ENCODE measurements around the gene LRMDA. TPM values are rescaled to one million over a fixed set of nuclear protein-coding genes. Genes with fewer than 3 reads are reported as not detected.
"Not testable (repeated sequence)": the region's sequence is repeated elsewhere in the genome, so short reads cannot be mapped to it uniquely, and the experiment has no call there.

The LRMDA gene
- total RNA-seq, 1 donor from 2014 or later, result 2.1 TPM

DNA sequence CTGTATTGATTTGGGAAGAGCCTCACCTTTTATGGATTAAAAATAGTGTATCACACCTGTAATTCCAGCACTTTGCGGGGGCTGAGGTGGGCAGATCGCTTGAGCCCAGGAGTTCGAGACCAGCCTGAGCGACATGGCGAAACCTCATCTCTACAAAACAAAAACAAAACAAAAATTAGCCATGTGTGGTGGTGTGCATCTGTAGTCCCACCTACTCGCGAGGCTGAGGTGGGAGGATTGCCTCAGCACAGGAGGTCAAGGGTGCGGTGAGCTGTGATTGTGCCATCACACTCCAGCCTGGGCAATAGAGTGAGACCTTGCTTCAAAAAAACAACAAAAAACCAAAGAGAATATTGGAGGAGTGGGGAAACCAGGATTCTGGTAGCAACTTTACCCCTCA lies 79.6 kb downstream of the LRMDA start:
- Mint-ChIP-seq H3K27ac (ENCODE audit: unreplicated experiment) (no peak overlapping the region), H3K4me1 (ENCODE audit: low read depth, unreplicated experiment) (peaks cover 12% of the 10 kb centered on the region), H3K9me3 (ENCODE audit: unreplicated experiment) (peaks cover 2% of the 10 kb centered on the region), H3K4me3 (ENCODE audit: unreplicated experiment) (no peak overlapping the region), H3K27me3 (ENCODE audit: unreplicated experiment) (peaks cover 2% of the 10 kb centered on the region), H3K36me3 (ENCODE audit: unreplicated experiment) (no peaks in the 10 kb centered on the region)
- DNase-seq, result no peak
- TF ChIP-seq, protein P1, sequence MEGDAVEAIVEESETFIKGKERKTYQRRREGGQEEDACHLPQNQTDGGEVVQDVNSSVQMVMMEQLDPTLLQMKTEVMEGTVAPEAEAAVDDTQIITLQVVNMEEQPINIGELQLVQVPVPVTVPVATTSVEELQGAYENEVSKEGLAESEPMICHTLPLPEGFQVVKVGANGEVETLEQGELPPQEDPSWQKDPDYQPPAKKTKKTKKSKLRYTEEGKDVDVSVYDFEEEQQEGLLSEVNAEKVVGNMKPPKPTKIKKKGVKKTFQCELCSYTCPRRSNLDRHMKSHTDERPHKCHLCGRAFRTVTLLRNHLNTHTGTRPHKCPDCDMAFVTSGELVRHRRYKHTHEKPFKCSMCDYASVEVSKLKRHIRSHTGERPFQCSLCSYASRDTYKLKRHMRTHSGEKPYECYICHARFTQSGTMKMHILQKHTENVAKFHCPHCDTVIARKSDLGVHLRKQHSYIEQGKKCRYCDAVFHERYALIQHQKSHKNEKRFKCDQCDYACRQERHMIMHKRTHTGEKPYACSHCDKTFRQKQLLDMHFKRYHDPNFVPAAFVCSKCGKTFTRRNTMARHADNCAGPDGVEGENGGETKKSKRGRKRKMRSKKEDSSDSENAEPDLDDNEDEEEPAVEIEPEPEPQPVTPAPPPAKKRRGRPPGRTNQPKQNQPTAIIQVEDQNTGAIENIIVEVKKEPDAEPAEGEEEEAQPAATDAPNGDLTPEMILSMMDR (IDR thresholded peaks at IDR 0.05; ENCODE audit: partially characterized antibody, unreplicated experiment), result no peak

DNA sequence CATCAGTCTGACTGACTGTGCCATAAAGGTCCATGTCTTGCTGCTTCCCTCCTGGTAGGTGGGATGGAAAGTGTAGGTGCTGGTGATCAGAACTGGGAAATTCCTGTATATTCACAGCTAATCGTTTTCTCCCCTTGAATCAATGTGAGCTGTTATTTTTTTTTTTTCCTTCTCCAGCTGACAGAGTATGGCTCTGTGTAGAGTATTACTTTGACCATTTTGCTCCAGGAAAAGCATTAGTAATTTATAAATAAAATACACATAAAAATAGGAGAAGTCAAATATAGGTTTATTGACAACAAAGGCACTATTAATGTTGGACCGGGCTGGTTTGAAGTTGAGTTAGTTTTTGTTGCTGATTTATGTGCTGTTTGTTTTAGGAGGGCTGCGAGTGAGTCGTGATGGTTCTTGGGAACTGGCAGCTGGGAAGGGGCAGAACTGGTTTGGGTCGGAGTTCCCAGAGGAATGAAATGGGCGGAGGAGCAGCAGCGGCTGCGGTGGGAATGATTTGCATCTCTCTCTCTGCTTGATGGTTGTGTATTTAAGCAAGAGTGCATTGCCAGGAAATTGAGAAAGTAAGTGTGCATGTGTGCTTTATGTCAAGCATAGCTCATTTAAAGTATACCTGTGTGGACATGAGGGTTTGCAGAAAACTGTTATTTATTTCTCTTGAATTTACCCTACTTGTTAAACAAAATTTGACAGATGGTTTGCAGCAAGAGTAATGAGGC lies 80.9 kb downstream of the LRMDA start:
- H3K4me1 Mint-ChIP-seq (ENCODE audit: low read depth, unreplicated experiment), result peaks cover 12% of the 10 kb centered on the region
- H3K27me3 Mint-ChIP-seq (ENCODE audit: unreplicated experiment), result peaks cover 2% of the 10 kb centered on the region
- H3K4me3 Mint-ChIP-seq (ENCODE audit: unreplicated experiment), result peak overlapping the region; percentile 58
- DNase-seq, result peak; percentile 40
- H3K36me3 Mint-ChIP-seq (ENCODE audit: unreplicated experiment), result no peaks in the 10 kb centered on the region
- H3K27ac Mint-ChIP-seq (ENCODE audit: unreplicated experiment), result peak overlapping the region; percentile 13
- TF ChIP-seq, protein P1 (IDR thresholded peaks at IDR 0.05; ENCODE audit: partially characterized antibody, unreplicated experiment), result no peak
- H3K9me3 Mint-ChIP-seq (ENCODE audit: unreplicated experiment), result peaks cover 2% of the 10 kb centered on the region

DNA sequence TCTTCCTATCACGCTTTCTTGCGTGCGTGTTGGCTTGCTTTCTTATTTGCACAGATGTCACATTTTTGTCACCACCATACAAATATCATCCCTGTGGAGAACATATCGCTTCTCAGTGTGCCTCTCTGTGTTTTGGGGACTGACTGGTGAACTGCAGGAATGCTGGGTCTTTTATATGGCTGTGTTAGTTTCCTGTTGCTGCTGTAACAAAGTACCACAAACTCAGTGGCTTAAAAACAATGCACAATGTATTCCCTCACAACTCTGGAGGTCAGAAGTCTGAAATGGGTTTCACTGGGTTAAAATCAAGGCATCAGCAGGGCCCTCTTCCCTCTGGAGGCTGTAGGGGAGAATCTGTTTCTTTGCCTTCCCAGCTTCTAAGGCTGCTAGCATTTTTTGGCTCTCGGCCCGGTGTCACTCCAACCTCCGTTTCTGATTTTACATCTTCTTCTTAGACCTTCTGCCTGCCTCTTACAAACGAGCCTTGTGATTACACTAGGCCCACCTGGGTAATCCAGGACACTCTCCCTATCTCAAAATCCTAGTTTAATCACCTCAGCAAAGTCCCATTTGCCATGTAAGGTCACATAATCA lies 82.0 kb downstream of the LRMDA start:
- no peak for DNase-seq
- H3K36me3 Mint-ChIP-seq (ENCODE audit: unreplicated experiment), result no peaks in the 10 kb centered on the region
- H3K4me3 Mint-ChIP-seq (ENCODE audit: unreplicated experiment), result peak overlapping the region; percentile 62
- peaks cover 2% of the 10 kb centered on the region for H3K27me3 Mint-ChIP-seq (ENCODE audit: unreplicated experiment)
- peaks cover 12% of the 10 kb centered on the region for H3K4me1 Mint-ChIP-seq (ENCODE audit: low read depth, unreplicated experiment)
- peaks cover 2% of the 10 kb centered on the region for H3K9me3 Mint-ChIP-seq (ENCODE audit: unreplicated experiment)
- TF ChIP-seq, protein P1 (IDR thresholded peaks at IDR 0.05; ENCODE audit: partially characterized antibody, unreplicated experiment), result no peak
- H3K27ac Mint-ChIP-seq (ENCODE audit: unreplicated experiment), result peak overlapping the region; percentile 35

DNA sequence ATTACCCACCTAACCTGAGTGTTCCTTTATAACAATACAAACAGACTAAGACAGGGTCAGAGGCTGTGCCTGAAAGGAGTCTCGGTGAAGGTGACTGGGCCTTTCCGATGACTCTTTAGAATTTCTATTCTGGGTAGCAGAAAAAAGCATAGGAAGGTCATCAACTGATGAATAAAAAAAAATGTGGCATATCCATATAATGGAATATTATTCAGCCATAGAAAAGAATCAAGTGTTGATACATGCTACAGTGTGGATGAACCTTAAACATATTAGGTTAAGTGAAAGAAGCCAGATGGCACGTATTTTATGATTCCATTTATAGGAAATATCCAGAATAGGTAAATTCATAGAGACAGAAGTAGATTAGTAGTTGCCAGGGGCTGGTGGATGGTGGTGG lies 83.4 kb downstream of the LRMDA start:
- peaks cover 2% of the 10 kb centered on the region for H3K9me3 Mint-ChIP-seq (ENCODE audit: unreplicated experiment)
- H3K27ac Mint-ChIP-seq (ENCODE audit: unreplicated experiment), result no peak overlapping the region
- no peak overlapping the region for H3K4me3 Mint-ChIP-seq (ENCODE audit: unreplicated experiment)
- peaks cover 5% of the 10 kb centered on the region for H3K27me3 Mint-ChIP-seq (ENCODE audit: unreplicated experiment)
- peaks cover 12% of the 10 kb centered on the region for H3K4me1 Mint-ChIP-seq (ENCODE audit: low read depth, unreplicated experiment)
- H3K36me3 Mint-ChIP-seq (ENCODE audit: unreplicated experiment), result no peaks in the 10 kb centered on the region
- DNase-seq, result no peak
- TF ChIP-seq, protein P1 (IDR thresholded peaks at IDR 0.05; ENCODE audit: partially characterized antibody, unreplicated experiment), result no peak

DNA sequence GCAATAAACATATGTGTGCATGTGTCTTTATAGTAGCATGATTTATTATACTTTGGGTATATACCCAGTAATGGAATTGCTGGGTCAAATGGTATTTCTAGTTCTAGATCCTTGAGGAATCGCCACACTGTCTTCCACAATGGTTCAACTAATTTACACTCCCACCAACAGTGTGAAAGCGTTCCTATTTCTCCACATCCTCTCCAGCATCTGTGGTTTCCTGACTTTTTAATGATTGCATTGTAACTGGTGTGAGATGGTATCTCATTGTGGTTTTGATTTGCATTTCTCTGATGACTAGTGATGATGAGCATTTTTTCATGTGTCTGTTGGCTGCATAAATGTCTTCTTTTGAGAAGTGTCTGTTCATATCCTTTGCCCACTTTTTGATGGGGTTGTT lies 84.7 kb downstream of the LRMDA start:
- not testable (repeated sequence) for H3K27me3 Mint-ChIP-seq (ENCODE audit: unreplicated experiment); H3K36me3 Mint-ChIP-seq (ENCODE audit: unreplicated experiment); H3K4me3 Mint-ChIP-seq (ENCODE audit: unreplicated experiment); H3K27ac Mint-ChIP-seq (ENCODE audit: unreplicated experiment); DNase-seq; H3K9me3 Mint-ChIP-seq (ENCODE audit: unreplicated experiment)
- H3K4me1 Mint-ChIP-seq (ENCODE audit: low read depth, unreplicated experiment), result peaks cover 12% of the 10 kb centered on the region

DNA sequence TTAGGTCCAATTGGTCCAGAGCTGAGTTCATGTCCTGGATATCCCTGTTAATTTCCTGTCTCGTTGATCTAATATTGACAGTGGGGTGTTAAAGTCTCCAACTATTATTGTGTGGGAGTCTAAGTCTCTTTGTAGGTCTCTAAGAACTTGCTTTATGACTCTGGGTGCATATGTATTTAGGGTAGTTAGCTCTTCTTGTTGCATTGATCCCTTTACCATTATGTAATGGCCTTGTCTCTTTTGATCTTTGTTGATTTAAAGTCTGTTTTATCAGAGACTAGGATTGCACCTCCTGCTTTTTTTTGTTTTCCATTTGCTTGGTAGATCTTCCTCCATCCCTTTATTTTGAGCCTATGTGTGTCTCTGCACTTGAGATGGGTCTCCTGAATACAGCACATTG lies 87.8 kb downstream of the LRMDA start:
- H3K27ac Mint-ChIP-seq (ENCODE audit: unreplicated experiment); H3K4me1 Mint-ChIP-seq (ENCODE audit: low read depth, unreplicated experiment); H3K36me3 Mint-ChIP-seq (ENCODE audit: unreplicated experiment); H3K9me3 Mint-ChIP-seq (ENCODE audit: unreplicated experiment); H3K27me3 Mint-ChIP-seq (ENCODE audit: unreplicated experiment); H3K4me3 Mint-ChIP-seq (ENCODE audit: unreplicated experiment); DNase-seq: not testable (repeated sequence)

DNA sequence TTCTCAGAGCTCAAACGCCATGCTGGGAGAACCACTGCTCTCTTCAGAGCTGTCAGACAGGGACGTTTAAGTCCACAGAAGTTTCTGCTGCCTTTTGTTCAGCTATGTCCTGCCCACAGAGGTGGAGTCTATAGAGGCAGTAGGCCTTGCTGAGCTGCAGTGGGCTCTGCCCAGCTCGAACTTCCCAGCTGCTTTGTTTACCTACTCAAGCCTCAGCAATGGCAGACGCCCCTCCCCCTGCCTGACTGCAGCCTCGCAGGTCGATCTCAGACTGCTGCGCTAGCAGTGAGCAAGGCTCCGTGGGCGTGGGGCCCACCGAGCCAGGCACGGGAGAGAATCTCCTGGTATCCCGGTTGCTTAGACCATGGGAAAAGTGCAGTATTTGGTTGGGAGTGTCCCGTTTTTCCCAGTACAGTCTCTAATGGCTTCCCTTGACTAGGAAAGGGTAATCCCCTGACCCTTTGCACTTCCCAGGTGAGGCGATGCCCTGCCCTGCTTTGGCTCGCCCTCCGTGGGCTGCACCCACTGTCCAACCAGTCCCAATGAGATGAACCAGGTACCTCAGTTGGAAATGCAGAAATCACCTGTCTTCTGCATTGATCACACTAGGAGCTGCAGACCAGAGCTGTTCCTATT lies 89.9 kb downstream of the LRMDA start:
- H3K36me3 Mint-ChIP-seq (ENCODE audit: unreplicated experiment); H3K4me3 Mint-ChIP-seq (ENCODE audit: unreplicated experiment); H3K4me1 Mint-ChIP-seq (ENCODE audit: low read depth, unreplicated experiment); H3K9me3 Mint-ChIP-seq (ENCODE audit: unreplicated experiment); H3K27me3 Mint-ChIP-seq (ENCODE audit: unreplicated experiment); H3K27ac Mint-ChIP-seq (ENCODE audit: unreplicated experiment): not testable (repeated sequence)
- peak; percentile 30 for DNase-seq
